HepG2 (cell line): ENCODE results near the gene PGAP1. TPM values are rescaled to one million over a fixed set of nuclear protein-coding genes. Genes with fewer than 3 reads are reported as not detected.

Experiments
- ESRRA ChIP-seq: sonication (generic); formaldehyde crosslinking; IDR thresholded peaks from 2 replicates; pipeline ENCODE4 v1.5.1; 2020; ENCODE audit warnings: mild to moderate bottlenecking, low read depth, missing genetic modification reagents
- FUBP1 ChIP-seq: sonication (generic); formaldehyde crosslinking; IDR thresholded peaks from 2 replicates; pipeline ENCODE4 v1.5.1; 2020; ENCODE audit warnings: missing genetic modification reagents, mild to moderate bottlenecking, borderline replicate concordance
- HDAC6 ChIP-seq: fragments of 200-600 bp; sonication (generic); IDR thresholded peaks from 2 replicates; pipeline ENCODE4 v1.7.0; 2017; ENCODE audit warnings: mild to moderate bottlenecking, antibody characterized with exemption, low read length, low read depth
- JUNB ChIP-seq: sonication (generic); formaldehyde crosslinking; IDR thresholded peaks from 2 replicates; pipeline ENCODE4 v1.8.0; 2022; ENCODE audit warnings: missing genetic modification reagents, mild to moderate bottlenecking, borderline replicate concordance
- KAT7 ChIP-seq: IDR thresholded peaks from 2 replicates; pipeline ENCODE4 v1.6.1; 2018; ENCODE audit warnings: borderline replicate concordance, missing compliant biosample characterization
- RBAK ChIP-seq: sonication (generic); formaldehyde crosslinking; IDR thresholded peaks from 2 replicates; pipeline ENCODE4 v1.5.1; 2020; ENCODE audit warnings: mild to moderate bottlenecking, missing genetic modification reagents
- REL ChIP-seq: sonication (generic); formaldehyde crosslinking; conservative IDR thresholded peaks from 2 replicates; pipeline ENCODE4 v1.8.0; 2022; ENCODE audit warnings: mild to moderate bottlenecking, missing genetic modification reagents, moderate library complexity
- ZBTB44 ChIP-seq: sonication (generic); formaldehyde crosslinking; IDR thresholded peaks from 2 replicates; pipeline ENCODE4 v1.4.0; 2020; ENCODE audit warnings: missing genetic modification reagents
- ZFP91 ChIP-seq: sonication (generic); formaldehyde crosslinking; IDR thresholded peaks from 2 replicates; pipeline ENCODE4 v1.9.0; 2022; ENCODE audit warnings: missing genetic modification reagents, mild to moderate bottlenecking, borderline replicate concordance
- ZNF232 ChIP-seq: sonication (generic); formaldehyde crosslinking; IDR thresholded peaks from 2 replicates; pipeline ENCODE4 v1.4.0; 2020; ENCODE audit warnings: missing genetic modification reagents, borderline replicate concordance
- ZNF333 ChIP-seq: sonication (generic); formaldehyde crosslinking; IDR thresholded peaks from 2 replicates; pipeline ENCODE4 v1.4.0; 2020; ENCODE audit warnings: mild to moderate bottlenecking, missing genetic modification reagents, borderline replicate concordance
- ZNF674 ChIP-seq: sonication (generic); formaldehyde crosslinking; IDR thresholded peaks from 2 replicates; pipeline ENCODE4 v1.5.0; 2020; ENCODE audit warnings: low read depth, mild to moderate bottlenecking, missing genetic modification reagents
- ZNF687 ChIP-seq: sonication (generic); formaldehyde crosslinking; IDR thresholded peaks from 2 replicates; pipeline ENCODE4 v1.5.1; 2020; ENCODE audit warnings: mild to moderate bottlenecking, missing genetic modification reagents, moderate library complexity
- ZNF780A ChIP-seq: sonication (generic); formaldehyde crosslinking; IDR thresholded peaks from 2 replicates; pipeline ENCODE4 v1.8.0; 2022; ENCODE audit warnings: mild to moderate bottlenecking, missing genetic modification reagents, moderate library complexity
- ZSCAN21 ChIP-seq: sonication (generic); formaldehyde crosslinking; IDR thresholded peaks from 2 replicates; pipeline ENCODE4 v1.8.0; 2022; ENCODE audit warnings: mild to moderate bottlenecking, missing genetic modification reagents, moderate library complexity, borderline replicate concordance
- polyA plus RNA-seq, 8 experiments: library from polyadenylated mRNA; depleted of rRNA in 3 of 8; stranded (reverse) in 7 of 8; unstranded in 1 of 8; fragments of >200 nt; fragmentation: Illumina TruSeq in 4 of 8; extraction: Trizol in 4 of 8; gene quantifications; 2 replicates each; pipeline versions ENCODE4 v1.2.1 to v1.2.3, GENCODE V29; 2011 to 2016; ENCODE audit warnings: low read depth in 4 of 8, missing spikeins in 1 of 8, mixed read lengths in 1 of 8; ENCODE audit not compliant: insufficient read depth in 1 of 8
- total RNA-seq, 5 experiments: library from RNA; depleted of rRNA; stranded (reverse); fragments of >200 nt; fragmentation: Illumina TruSeq; extraction: Trizol; gene quantifications; 2 replicates each; pipeline ENCODE4 v1.2.3, GENCODE V29; 2016; ENCODE audit warnings: low read depth in 1 of 5
- TF ChIP-seq, protein P1 (sequence below): sonication (generic); formaldehyde crosslinking; IDR thresholded peaks from 2 replicates; pipeline ENCODE4 v1.5.0; 2020; ENCODE audit warnings: mild to moderate bottlenecking, missing genetic modification reagents

PGAP1 gene
- total and polyA plus RNA-seq, 2 of the 13 experiments (the other 11 are each of a cell fraction or from before 2014, with no cell fraction given), result 4.1 to 6.4 TPM

GRCh38 chr2:196926562-196927375 lies at the start of gene PGAP1 (continued):
- TF ChIP-seq ZBTB44 (CRISPR knock-in tag) (no peak), ZNF232 (CRISPR knock-in tag) (peak; percentile 57; the same call in 1 of the 2 replicates), ZFP91 (CRISPR knock-in tag) (peak; percentile 73; the same call in 1 of the 2 replicates), ZNF687 (CRISPR knock-in tag) (peak; percentile 86), ZNF780A (CRISPR knock-in tag) (no peak), ESRRA (CRISPR knock-in tag) (peak; percentile 31), JUNB (CRISPR knock-in tag) (no peak), ZSCAN21 (CRISPR knock-in tag) (peak; percentile 73), RBAK (CRISPR knock-in tag) (no peak), REL (CRISPR knock-in tag) (no peak), ZNF333 (CRISPR knock-in tag) (no peak), ZNF674 (CRISPR knock-in tag) (0 out of 2 replicates have a peak, but pooled peaks have one; percentile 1), FUBP1 (CRISPR knock-in tag) (no peak), KAT7 (CRISPR knock-in tag) (peak; percentile 96), HDAC6 (no peak)
- TF ChIP-seq, protein P1, sequence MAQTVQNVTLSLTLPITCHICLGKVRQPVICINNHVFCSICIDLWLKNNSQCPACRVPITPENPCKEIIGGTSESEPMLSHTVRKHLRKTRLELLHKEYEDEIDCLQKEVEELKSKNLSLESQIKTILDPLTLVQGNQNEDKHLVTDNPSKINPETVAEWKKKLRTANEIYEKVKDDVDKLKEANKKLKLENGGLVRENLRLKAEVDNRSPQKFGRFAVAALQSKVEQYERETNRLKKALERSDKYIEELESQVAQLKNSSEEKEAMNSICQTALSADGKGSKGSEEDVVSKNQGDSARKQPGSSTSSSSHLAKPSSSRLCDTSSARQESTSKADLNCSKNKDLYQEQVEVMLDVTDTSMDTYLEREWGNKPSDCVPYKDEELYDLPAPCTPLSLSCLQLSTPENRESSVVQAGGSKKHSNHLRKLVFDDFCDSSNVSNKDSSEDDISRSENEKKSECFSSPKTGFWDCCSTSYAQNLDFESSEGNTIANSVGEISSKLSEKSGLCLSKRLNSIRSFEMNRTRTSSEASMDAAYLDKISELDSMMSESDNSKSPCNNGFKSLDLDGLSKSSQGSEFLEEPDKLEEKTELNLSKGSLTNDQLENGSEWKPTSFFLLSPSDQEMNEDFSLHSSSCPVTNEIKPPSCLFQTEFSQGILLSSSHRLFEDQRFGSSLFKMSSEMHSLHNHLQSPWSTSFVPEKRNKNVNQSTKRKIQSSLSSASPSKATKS (CRISPR knock-in tag), result peak; percentile 66; the same call in 1 of the 2 replicates
